Neural progenitor cell (in vitro differentiated cells): ENCODE data around the gene HTR3D.

ENCODE experiments used
- CTCF ChIP-seq: fragments of 200-600 bp; sonication (generic); IDR thresholded peaks from 2 replicates; pipeline ENCODE4 v1.5.1; 2017; ENCODE audit warnings: antibody characterized with exemption, mild to moderate bottlenecking
- EZH2 ChIP-seq: fragments of 200-600 bp; sonication (generic); IDR thresholded peaks from 2 replicates; pipeline ENCODE4 v1.6.1; 2017; ENCODE audit warnings: antibody characterized with exemption, mild to moderate bottlenecking, moderate library complexity
- EZH2phosphoT487 ChIP-seq: fragments of 200-600 bp; sonication (generic); IDR thresholded peaks from 2 replicates; pipeline ENCODE4 v1.6.1; 2017; ENCODE audit warnings: antibody characterized with exemption

- no peak for TF ChIP-seq CTCF
- TF ChIP-seq EZH2phosphoT487: no peak
- no peak for TF ChIP-seq EZH2
These were observed 2.1 kb upstream of the HTR3D start for GRCh38 chr3:184029443-184029842.
